Large intestine (tissue), 3 donors: Measurements from ENCODE around the gene RALBP1. TPM values are rescaled to one million over a fixed set of nuclear protein-coding genes. Genes with fewer than 3 reads are reported as not detected.

Source experiments
- DNase-seq, 2 donors: peaks; one replicate each; pipeline versions ENCODE4 v3.0.0 to v3.0.0-alpha.2; 2013
- H3K27ac ChIP-seq: one replicate; pipeline ENCODE4 v1.5.1; 2013; ENCODE audit warnings: low read length
- H3K27me3 ChIP-seq: 2 replicates; pipeline ENCODE4 v1.6.1; 2013; ENCODE audit warnings: low read length; ENCODE audit not compliant: control insufficient read depth, insufficient read depth
- H3K36me3 ChIP-seq: 2 replicates; pipeline ENCODE4 v1.6.1; 2013; ENCODE audit warnings: low read length; ENCODE audit not compliant: control insufficient read depth, insufficient read depth
- H3K4me1 ChIP-seq: one replicate; pipeline ENCODE4 v1.6.1; 2013; ENCODE audit warnings: low read length; ENCODE audit not compliant: control insufficient read depth, insufficient read depth
- H3K4me3 ChIP-seq: one replicate; pipeline ENCODE4 v1.5.1; 2013; ENCODE audit warnings: low read length
- H3K9me3 ChIP-seq: one replicate; pipeline ENCODE4 v1.6.1; 2013; ENCODE audit warnings: mild to moderate bottlenecking, low read depth, low read length, moderate library complexity; ENCODE audit not compliant: control insufficient read depth
- WGBS: methylation state at CpG from one replicate; pipeline ENCODE4 v1.1.5; 2013; ENCODE audit warnings: low lambda C conversion rate; ENCODE audit not compliant: insufficient coverage; 5-methylcytosine and 5-hydroxymethylcytosine counted together
- polyA plus RNA-seq: library from polyadenylated mRNA; unstranded; fragments of 120-200 nt; gene quantifications from one replicate; pipeline ENCODE4 v1.2.1, GENCODE V29; 2013

The RALBP1 gene
- polyA plus RNA-seq, 1 donor = 31.3 TPM

- peaks cover 3% of the 10 kb centered on the region for H3K9me3 ChIP-seq
- WGBS = 80% methylated on average over 1 of the region's 6 CpGs
- H3K36me3 ChIP-seq = peaks cover 34% of the 10 kb centered on the region
- H3K4me3 ChIP-seq = no peak overlapping the region
- H3K27me3 ChIP-seq = no peaks in the 10 kb centered on the region
- no peak for DNase-seq
- peaks cover 3% of the 10 kb centered on the region for H3K4me1 ChIP-seq
- H3K27ac ChIP-seq = no peak overlapping the region
Observed at GRCh38 chr18:9522952-9523351, 47.6 kb downstream of the RALBP1 start.

DNA sequence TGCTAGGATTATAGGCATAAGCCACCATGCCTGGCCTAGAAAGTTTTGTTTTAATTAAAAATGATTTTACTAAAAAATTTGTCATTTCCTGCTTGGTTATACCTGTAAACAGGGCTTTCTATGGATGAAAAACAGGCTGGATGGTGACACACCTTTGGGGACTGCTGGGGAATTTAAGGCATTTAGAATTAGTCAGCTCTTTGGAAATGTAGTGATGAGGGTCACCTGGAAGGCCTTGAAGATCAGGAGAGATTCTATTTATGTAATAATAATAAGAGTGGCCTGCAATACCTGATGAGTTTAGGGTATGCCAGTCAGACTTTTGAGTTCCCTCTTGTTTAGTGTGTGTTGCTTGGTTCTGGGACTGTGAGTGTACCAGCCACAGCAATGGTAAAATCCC, 51.1 kb downstream of the RALBP1 start:
- peaks cover 3% of the 10 kb centered on the region for H3K9me3 ChIP-seq
- DNase-seq = no peak
- no peaks in the 10 kb centered on the region for H3K4me1 ChIP-seq
- no peak overlapping the region for H3K27ac ChIP-seq
- no peak overlapping the region for H3K4me3 ChIP-seq
- peaks cover 46% of the 10 kb centered on the region for H3K36me3 ChIP-seq
- H3K27me3 ChIP-seq = no peaks in the 10 kb centered on the region

GRCh38 chr18:9530226-9531009, 55.1 kb downstream of the RALBP1 start:
- Histone ChIP-seq H3K9me3 (no peaks in the 10 kb centered on the region), H3K27ac (no peak overlapping the region), H3K36me3 (peaks cover 63% of the 10 kb centered on the region), H3K4me3 (no peak overlapping the region), H3K4me1 (no peaks in the 10 kb centered on the region), H3K27me3 (no peaks in the 10 kb centered on the region)
- WGBS = no CpG with 5 or more reads among the region's 6 CpGs
- no peak for DNase-seq

DNA sequence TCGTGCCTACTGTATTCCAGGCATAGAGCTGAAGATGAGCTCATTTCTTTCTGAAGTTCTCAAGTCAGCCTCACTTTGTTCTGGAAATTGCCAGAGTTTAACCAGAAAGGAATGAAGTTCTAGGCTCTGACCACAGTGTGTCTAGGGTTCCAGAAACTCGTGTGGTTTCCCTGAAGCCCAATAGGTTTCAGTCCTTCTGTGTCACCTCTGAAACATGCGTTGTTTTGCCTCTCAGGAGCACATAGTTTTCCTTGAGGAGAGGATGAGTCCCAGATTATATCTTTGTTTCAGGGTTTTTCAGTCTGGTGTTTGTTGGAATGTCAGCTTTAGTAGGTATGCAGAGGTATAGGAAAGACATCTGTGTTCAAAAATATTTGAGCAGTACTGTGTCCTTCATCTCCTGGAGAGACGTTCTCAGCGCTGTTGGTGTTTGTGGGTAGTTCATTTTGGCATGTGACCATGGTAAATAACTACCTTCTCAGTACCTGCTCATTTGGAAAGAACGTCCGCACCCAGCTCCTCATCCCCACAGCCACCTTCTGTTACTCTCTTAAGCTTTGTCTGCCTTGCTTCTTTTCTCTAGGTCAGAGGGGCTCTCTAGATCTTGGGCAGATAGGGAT, 56.6 kb downstream of the RALBP1 start:
- peaks cover 63% of the 10 kb centered on the region for H3K36me3 ChIP-seq
- no peak overlapping the region for H3K4me3 ChIP-seq
- WGBS = 100% methylated on average over 4 of the region's 7 CpGs
- H3K4me1 ChIP-seq = no peaks in the 10 kb centered on the region
- no peaks in the 10 kb centered on the region for H3K27me3 ChIP-seq
- H3K9me3 ChIP-seq = no peaks in the 10 kb centered on the region
- no peak for DNase-seq
- no peak overlapping the region for H3K27ac ChIP-seq

DNA sequence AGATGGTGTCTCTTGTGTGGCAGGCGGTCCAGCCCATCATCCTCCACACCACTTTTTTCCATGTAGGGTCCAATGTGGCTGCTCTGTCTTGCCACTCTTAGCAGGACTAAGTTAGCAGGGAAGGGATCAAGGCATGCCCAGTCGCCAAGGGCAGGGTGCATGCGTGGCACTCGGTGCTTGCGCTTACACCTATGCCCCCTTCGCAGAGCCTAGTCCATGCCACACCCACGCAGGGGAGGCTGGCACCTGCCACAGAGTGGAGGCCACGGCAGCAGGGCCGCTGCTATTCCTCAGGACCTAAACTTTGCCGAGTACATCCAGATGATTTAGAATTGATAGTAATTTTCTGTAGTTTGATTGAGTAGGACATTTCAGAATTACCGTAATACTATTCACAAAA, 59.5 kb downstream of the RALBP1 start:
- no peak for DNase-seq
- Histone ChIP-seq H3K27me3 (no peaks in the 10 kb centered on the region), H3K9me3 (no peaks in the 10 kb centered on the region), H3K36me3 (peaks cover 68% of the 10 kb centered on the region), H3K4me3 (no peak overlapping the region), H3K4me1 (no peaks in the 10 kb centered on the region), H3K27ac (peak overlapping the region; percentile 51)
- 88% methylated on average over 2 of the region's 11 CpGs for WGBS

- 0% methylated on average over 1 of the region's 27 CpGs for WGBS
- no peak overlapping the region for H3K4me3 ChIP-seq
- peak overlapping the region; percentile 51 for H3K27ac ChIP-seq
- peaks cover 70% of the 10 kb centered on the region for H3K36me3 ChIP-seq
- H3K9me3 ChIP-seq = no peaks in the 10 kb centered on the region
- peak; percentile 12 to 18 for DNase-seq
- no peaks in the 10 kb centered on the region for H3K27me3 ChIP-seq
- H3K4me1 ChIP-seq = no peaks in the 10 kb centered on the region
Observed at GRCh38 chr18:9535430-9535991, 60.2 kb downstream of the RALBP1 start.

- H3K27me3 ChIP-seq = no peaks in the 10 kb centered on the region
- no peak overlapping the region for H3K27ac ChIP-seq
- no peaks in the 10 kb centered on the region for H3K9me3 ChIP-seq
- H3K36me3 ChIP-seq = peaks cover 64% of the 10 kb centered on the region
- no peak for DNase-seq
- H3K4me1 ChIP-seq = no peaks in the 10 kb centered on the region
- no CpG with 5 or more reads among the region's 24 CpGs for WGBS
- no peak overlapping the region for H3K4me3 ChIP-seq
Observed at GRCh38 chr18:9536354-9537152, 61.2 kb downstream of the RALBP1 start.

GRCh38 chr18:9537677-9538076, 62.4 kb downstream of the RALBP1 start:
- Histone ChIP-seq H3K4me3 (no peak overlapping the region), H3K27me3 (no peaks in the 10 kb centered on the region), H3K27ac (no peak overlapping the region), H3K9me3 (no peaks in the 10 kb centered on the region), H3K36me3 (peaks cover 55% of the 10 kb centered on the region), H3K4me1 (no peaks in the 10 kb centered on the region)
- WGBS = no CpG with 5 or more reads among the region's 6 CpGs
- DNase-seq = no peak

- Histone ChIP-seq H3K4me1 (no peaks in the 10 kb centered on the region), H3K27ac (no peak overlapping the region), H3K4me3 (no peak overlapping the region), H3K27me3 (no peaks in the 10 kb centered on the region), H3K36me3 (peaks cover 39% of the 10 kb centered on the region), H3K9me3 (no peaks in the 10 kb centered on the region)
- DNase-seq = no peak
- WGBS = no CpG with 5 or more reads among the region's 6 CpGs
Observed at GRCh38 chr18:9539283-9539682, 64.0 kb downstream of the RALBP1 start.

- no CpG with 5 or more reads among the region's 8 CpGs for WGBS
- Histone ChIP-seq H3K4me3 (no peak overlapping the region), H3K9me3 (no peaks in the 10 kb centered on the region), H3K4me1 (no peaks in the 10 kb centered on the region), H3K27me3 (no peaks in the 10 kb centered on the region), H3K36me3 (peaks cover 32% of the 10 kb centered on the region), H3K27ac (no peak overlapping the region)
- DNase-seq = no peak
Observed at GRCh38 chr18:9539938-9540337, 64.6 kb downstream of the RALBP1 start.
